CD4-positive, alpha-beta T cell treated with Interferon alpha-2 for 1 hour (primary cell): Measurements from ENCODE around the gene C1orf21.

ENCODE experiments used
- DNase-seq, 2 donors: peaks; one replicate each; pipeline ENCODE4 v3.0.0-alpha.2; 2020 to 2022

The C1orf21 gene

GRCh38 chr1:184672013-184672726 lies 285.3 kb downstream of the C1orf21 start:
- DNase-seq = no peak

GRCh38 chr1:184673305-184673704 lies 286.5 kb downstream of the C1orf21 start:
- DNase-seq = no peak

DNA sequence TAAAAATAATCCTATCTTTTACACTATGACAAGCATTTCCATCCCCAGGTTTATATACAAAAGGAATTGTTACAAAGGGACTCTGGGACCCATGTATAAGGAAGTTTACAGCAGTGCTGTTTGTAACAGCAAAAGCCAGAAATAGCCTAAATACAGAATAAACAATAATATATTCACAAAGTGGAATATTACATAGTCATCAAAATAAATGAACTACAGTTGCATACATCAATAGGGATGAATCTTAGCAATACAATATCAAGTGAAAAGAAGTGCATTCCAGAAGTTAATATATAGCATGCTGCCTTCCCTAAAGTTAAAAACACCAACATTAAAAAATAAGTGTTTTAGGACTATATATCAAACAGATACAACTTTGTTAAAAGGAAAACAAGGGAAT lies 290.5 kb downstream of the C1orf21 start:
- no peak for DNase-seq
